Heart right ventricle (tissue), 16 donors: Measurements from ENCODE around the gene STX18. TPM values are rescaled to one million over a fixed set of nuclear protein-coding genes. Genes with fewer than 3 reads are reported as not detected.

ENCODE experiments used
- ATAC-seq, 8 donors: fragments of 200-7000 bp; cut with Tn5 transposase; one replicate each; pipeline ENCODE4 v1.9.1; 2020; ENCODE audit warnings: mild to moderate bottlenecking in 8 of 8, moderate library complexity in 8 of 8, moderate number of reproducible peaks in 1 of 8
- DNase-seq, 2 donors: peaks; one replicate each; pipeline ENCODE4 v3.0.0-alpha.2; 2020
- H3K27ac ChIP-seq, 10 donors: fragments of 200-600 bp; sonication (generic) in 2 of 10; one replicate each; pipeline versions ENCODE4 v1.5.0 to v1.8.0; 2020 to 2022; ENCODE audit warnings: mild to moderate bottlenecking in 3 of 10
- H3K27me3 ChIP-seq, 7 donors: fragments of 200-600 bp; one replicate each; pipeline ENCODE4 v1.8.0; 2021 to 2022; ENCODE audit warnings: mild to moderate bottlenecking in 2 of 7
- H3K36me3 ChIP-seq, 9 donors: fragments of 200-600 bp; sonication (generic) in 1 of 9; one replicate each; pipeline versions ENCODE4 v1.5.0 to v1.8.0; 2020 to 2022; ENCODE audit warnings: mild to moderate bottlenecking in 2 of 9
- H3K4me1 ChIP-seq, 9 donors: fragments of 200-600 bp; sonication (generic) in 1 of 9; one replicate each; pipeline versions ENCODE4 v1.5.0 to v1.8.0; 2020 to 2022; ENCODE audit warnings: mild to moderate bottlenecking in 4 of 9
- H3K4me3 ChIP-seq, 10 donors: fragments of 200-600 bp; sonication (generic) in 2 of 10; one replicate each; pipeline versions ENCODE4 v1.5.0 to v1.8.0; 2020 to 2022; ENCODE audit warnings: mild to moderate bottlenecking in 7 of 10, moderate library complexity in 2 of 10
- H3K9me3 ChIP-seq, 11 donors: fragments of 200-600 bp in 10 of 11; sonication (generic) in 2 of 11; one replicate each; pipeline versions ENCODE4 v1.5.0 to v1.8.0; 2013 to 2022; ENCODE audit warnings: mild to moderate bottlenecking in 2 of 11, control low read depth in 1 of 11, moderate library complexity in 1 of 11
- CTCF ChIP-seq, 9 donors: fragments of 200-600 bp; sonication (generic) in 2 of 9; IDR thresholded peaks; one replicate each; pipeline versions ENCODE4 v1.5.0 to v1.8.0; 2021 to 2022; ENCODE audit warnings: antibody characterized with exemption in 9 of 9, mild to moderate bottlenecking in 5 of 9, moderate library complexity in 1 of 9
- WGBS, 2 donors: extraction: QIAGEN DNeasy Blood & Tissue Kit; methylation state at CpG; one replicate each; pipeline ENCODE4 v1.1.7; 2013; ENCODE audit warnings: inconsistent platforms in 1 of 2; 5-methylcytosine and 5-hydroxymethylcytosine counted together
- intact Hi-C, 10 donors: fragments of 100-400 bp; cut with DNase I; formaldehyde crosslinking; loops; one replicate each; pipeline versions ENCODE4 v1.11.1 to v1.14.2; 2022
- polyA plus RNA-seq, 2 donors: library from polyadenylated mRNA; stranded (reverse); fragments of 200-250 nt; gene quantifications; one replicate each; pipeline ENCODE4 v1.2.3, GENCODE V29; 2013
- total RNA-seq, 10 donors: library from RNA; stranded (reverse); fragmentation: NEBNext Ultra II Directional in 3 of 10; extraction: Animal tissue kit (Norgen Biotek cat#: 25700) in 3 of 10; gene quantifications; one replicate each; pipeline versions ENCODE4 v1.2.1 to v1.2.4, GENCODE V29; 2021 to 2023
- donor health status: Arrhythmogenic right ventricular cardiomyopathy.
- donor health status: ischemic (EF 13 %, LVEDD 7.1; RV severe dilation, severe dysfunction).
- donor health status: healthy with polysubstance abuse.
- donor health status: DM: no; HTN: yes; CAD: no.
- donor health status: DM: no; HTN: no; CAD: no.
- donor health status: ischemic (EF 25% LVEDD 6.9; RV normal size, moderate dysfunction).
- donor health status: ischemic (EF 25% LVEDD 5.7; RV mildly dilated, moderate dysfunction).
- donor health status: healthy.
- donor health status: DM: yes; HTN: yes; CAD: no.
- donor health status: Ischemic cardiomyopathy.
- donor health status: ischemic (EF 35%, LVEDD 5.7; RV mildly dilated, moderate dysfunction).
- donor health status: nonischemic (EF 11% LVEDD 7.7; RV severe dilation, severe dysfunction).
- donor health status: DM: yes; HTN: yes; CAD: no.
- donor health status: PGD.
- donor health status: ischemic (EF 29% LVEDD 5.4; RV normal size, mild dysfunction).
- donor health status: nonischemic (EF 23%, LVEDD 6.1; RV moderate dilation, normal function).

Gene STX18
- total and polyA plus RNA-seq, 12 donors = 13.5 to 24.5 (median 18.2) TPM

GRCh38 chr4:4446434-4446833, 95.4 kb downstream of the STX18 start:
- Histone ChIP-seq H3K27ac (no peak overlapping the region), H3K27me3 (no peaks in the 10 kb centered on the region), H3K4me3 (no peak overlapping the region), H3K36me3 (peaks cover 0 to 12% (median 0%) of the 10 kb centered on the region in 9 donors), H3K9me3 (no peaks in the 10 kb centered on the region), H3K4me1 (peaks cover 0 to 5% (median 0%) of the 10 kb centered on the region in 9 donors)
- no peak for DNase-seq
- no peak for ATAC-seq
- intact Hi-C loops = no loop called here
- TF ChIP-seq CTCF (IDR thresholded peaks at IDR 0.05) = no peak

GRCh38 chr4:4443821-4444220, 98.0 kb downstream of the STX18 start:
- Histone ChIP-seq H3K4me3 (no peak overlapping the region), H3K27ac (no peak overlapping the region), H3K4me1 (peaks cover 0 to 5% (median 0%) of the 10 kb centered on the region in 9 donors), H3K27me3 (no peaks in the 10 kb centered on the region), H3K9me3 (no peaks in the 10 kb centered on the region), H3K36me3 (peaks cover 0 to 13% (median 0%) of the 10 kb centered on the region in 9 donors)
- WGBS, 2 donors = 80 to 95% methylated on average over 2 of the region's 2 CpGs
- ATAC-seq (no peak), DNase-seq (no peak)
- intact Hi-C loops = no loop called here
- TF ChIP-seq CTCF (IDR thresholded peaks at IDR 0.05) = no peak

- H3K36me3 ChIP-seq = peaks cover 0 to 42% (median 19%) of the 10 kb centered on the region in 9 donors
- no peak for TF ChIP-seq CTCF (IDR thresholded peaks at IDR 0.05)
- 90 to 93% methylated on average over 2 of the region's 2 CpGs for WGBS, 2 donors
- no peak overlapping the region for H3K27ac ChIP-seq
- no peaks in the 10 kb centered on the region for H3K9me3 ChIP-seq
- peaks cover 0 to 5% (median 0%) of the 10 kb centered on the region in 9 donors for H3K4me1 ChIP-seq
- no peak overlapping the region for H3K4me3 ChIP-seq
- intact Hi-C loops = no loop called here
- ATAC-seq = no peak
- H3K27me3 ChIP-seq = no peaks in the 10 kb centered on the region
- no peak for DNase-seq
Observed at GRCh38 chr4:4440333-4441061, 101.4 kb downstream of the STX18 start.

GRCh38 chr4:4439782-4440181, 102.1 kb downstream of the STX18 start:
- H3K9me3 ChIP-seq = no peaks in the 10 kb centered on the region
- peaks cover 0 to 5% (median 0%) of the 10 kb centered on the region in 9 donors for H3K4me1 ChIP-seq
- WGBS, 2 donors = 92 to 93% methylated on average over 4 of the region's 4 CpGs
- ATAC-seq = no peak
- H3K27me3 ChIP-seq = no peaks in the 10 kb centered on the region
- intact Hi-C loops = loop anchor here in 1 of 10 donors (10.0 kb wide), 1 partner anchor 185 kb away; no protein-coding TSS in a partner anchor
- H3K4me3 ChIP-seq = no peak overlapping the region
- H3K27ac ChIP-seq = no peak overlapping the region
- no peak for TF ChIP-seq CTCF (IDR thresholded peaks at IDR 0.05)
- no peak for DNase-seq
- peaks cover 0 to 44% (median 19%) of the 10 kb centered on the region in 9 donors for H3K36me3 ChIP-seq
